Colonic mucosa (tissue), 4 donors: ENCODE results near the gene MMAA. TPM values are rescaled to one million over a fixed set of nuclear protein-coding genes. Genes with fewer than 3 reads are reported as not detected.

Source experiments
- DNase-seq: peaks from one replicate; pipeline ENCODE4 v3.0.0-alpha.2; 2020
- H3K27ac ChIP-seq: fragments of 200-600 bp; one replicate; pipeline ENCODE4 v1.8.0; 2021
- H3K27me3 ChIP-seq: fragments of 200-600 bp; one replicate; pipeline ENCODE4 v1.8.0; 2021
- H3K36me3 ChIP-seq: fragments of 200-600 bp; one replicate; pipeline ENCODE4 v1.8.0; 2021
- H3K4me1 ChIP-seq: fragments of 200-600 bp; one replicate; pipeline ENCODE4 v1.8.0; 2021; ENCODE audit warnings: mild to moderate bottlenecking
- H3K4me3 ChIP-seq: fragments of 200-600 bp; one replicate; pipeline ENCODE4 v1.8.0; 2021
- H3K9ac ChIP-seq, 2 donors: one replicate each; pipeline ENCODE4 v1.7.0; 2013; ENCODE audit warnings: control low read depth in 2 of 2, low read depth in 2 of 2, low read length in 2 of 2
- H3K9me3 ChIP-seq: fragments of 200-600 bp; one replicate; pipeline ENCODE4 v1.8.0; 2021
- CTCF ChIP-seq: fragments of 200-600 bp; IDR thresholded peaks from one replicate; pipeline ENCODE4 v1.8.0; 2022; ENCODE audit warnings: antibody characterized with exemption, mild to moderate bottlenecking
- intact Hi-C: fragments of 100-400 bp; cut with DNase I; formaldehyde crosslinking; loops from one replicate; pipeline ENCODE4 v1.14.1; 2022
- total RNA-seq, 2 donors: library from RNA; stranded (reverse); fragmentation: NEBNext Ultra II Directional in 1 of 2; extraction: Animal tissue kit (Norgen Biotek cat#: 25700) in 1 of 2; gene quantifications; one replicate each; pipeline ENCODE4 v1.2.1, GENCODE V29; 2021
- donor health status: healthy.
- donor health status: DM: no; HTN: no; CAD: no.
- donor health status: DM: no; HTN: no; CAD: no.

The MMAA gene
- total RNA-seq, 2 donors from 2014 or later: 18.1 to 20.3 TPM

DNA sequence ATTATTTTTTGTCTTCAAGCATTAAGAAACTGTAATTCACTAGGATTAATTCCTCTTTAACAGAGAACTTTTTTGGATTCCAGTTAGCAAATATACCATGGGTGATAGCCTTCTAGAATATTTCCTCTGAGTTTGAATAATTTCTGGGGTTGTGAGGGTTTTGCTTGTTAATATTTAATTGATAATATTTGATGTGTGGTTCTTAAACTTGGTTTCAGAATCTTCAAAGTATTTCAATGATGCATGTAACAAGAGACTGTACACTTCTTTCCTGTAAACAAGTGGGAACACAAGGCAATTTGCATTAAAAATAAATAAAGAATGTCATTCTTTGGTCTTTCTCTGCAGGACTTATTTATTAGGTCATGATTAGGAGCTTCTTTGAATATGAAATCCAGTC, 51.2 kb downstream of the MMAA start:
- Histone ChIP-seq H3K27me3 (no peaks in the 10 kb centered on the region), H3K36me3 (no peaks in the 10 kb centered on the region)

GRCh38 chr4:145679520-145679919, 60.3 kb downstream of the MMAA start:
- Histone ChIP-seq H3K27ac (no peak overlapping the region), H3K36me3 (no peaks in the 10 kb centered on the region), H3K4me1 (no peaks in the 10 kb centered on the region), H3K9ac (no peak overlapping the region), H3K27me3 (no peaks in the 10 kb centered on the region), H3K9me3 (no peaks in the 10 kb centered on the region), H3K4me3 (no peak overlapping the region)
- TF ChIP-seq CTCF: no peak
- intact Hi-C loops: no loop called here
- no peak for DNase-seq

More for the DNA sequence above, 51.2 kb downstream of the MMAA start:
- TF ChIP-seq CTCF: no peak
- Histone ChIP-seq H3K27ac (no peak overlapping the region), H3K4me3 (no peak overlapping the region), H3K9ac (no peak overlapping the region), H3K9me3 (no peaks in the 10 kb centered on the region), H3K4me1 (no peaks in the 10 kb centered on the region)
- no peak for DNase-seq
- intact Hi-C loops: no loop called here

DNA sequence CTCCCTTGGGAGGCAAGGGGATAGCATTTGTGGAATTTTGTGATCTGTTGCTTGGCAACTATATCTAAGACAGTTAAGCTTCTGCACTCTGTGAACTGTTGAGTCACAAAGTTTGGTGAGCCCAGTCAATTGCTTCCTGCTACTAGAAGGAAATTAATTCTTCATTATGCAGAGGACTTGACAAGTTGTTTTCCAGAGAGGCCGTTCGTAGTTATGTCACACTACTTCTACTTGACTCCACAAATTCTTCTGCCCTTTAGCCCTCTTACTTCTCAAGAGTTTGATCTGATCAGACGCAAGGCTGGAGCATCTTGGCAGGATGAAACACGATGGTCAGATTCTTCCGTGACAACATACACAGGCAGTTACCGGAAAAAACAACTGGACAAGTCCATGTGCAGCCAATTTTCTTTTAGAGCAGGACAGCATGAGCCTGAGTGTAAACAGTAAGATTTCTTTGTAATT, 60.8 kb downstream of the MMAA start, which contains the start of gene C4orf51:
Gene C4orf51 (plus strand): TSS at position 156 of the 465 bp plus-strand sequence. CDS start 58 bp downstream, at position 214.
- no peak within 1 kb of the TSS for H3K9ac ChIP-seq
- no peaks in the 10 kb centered on the region for H3K36me3 ChIP-seq
- no peak for DNase-seq
- H3K9me3 ChIP-seq: no peaks in the 10 kb centered on the region
- H3K4me1 ChIP-seq: no peaks in the 10 kb centered on the region
- intact Hi-C loops: no loop called here
- no peak for TF ChIP-seq CTCF
- H3K4me3 ChIP-seq: no peak within 1 kb of the TSS
- H3K27me3 ChIP-seq: no peaks in the 10 kb centered on the region
- no peak within 1 kb of the TSS for H3K27ac ChIP-seq

DNA sequence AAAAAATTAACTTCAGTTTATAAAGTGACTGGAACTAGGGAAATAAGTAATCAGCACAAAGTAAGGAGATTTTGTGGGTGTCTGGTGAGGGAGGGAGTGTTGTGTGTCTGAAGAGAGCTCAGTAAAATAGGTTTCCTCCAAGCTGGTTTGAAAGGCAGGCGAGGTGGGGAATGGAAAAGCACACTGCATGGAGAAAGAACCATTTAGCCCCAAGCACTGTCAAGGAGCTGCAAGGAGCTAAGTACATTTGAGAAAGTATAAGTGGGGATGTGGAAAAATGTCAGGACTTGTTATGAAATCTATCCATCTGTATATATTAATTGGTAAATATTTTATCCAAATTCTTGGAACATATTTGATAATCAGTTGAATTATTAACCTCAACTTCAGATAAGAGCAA, 61.7 kb downstream of the MMAA start:
- TF ChIP-seq CTCF: no peak
- Histone ChIP-seq H3K9me3 (no peaks in the 10 kb centered on the region), H3K36me3 (no peaks in the 10 kb centered on the region), H3K9ac (no peak overlapping the region), H3K4me3 (no peak overlapping the region), H3K27me3 (no peaks in the 10 kb centered on the region), H3K27ac (no peak overlapping the region), H3K4me1 (no peaks in the 10 kb centered on the region)
- no peak for DNase-seq
- intact Hi-C loops: no loop called here

DNA sequence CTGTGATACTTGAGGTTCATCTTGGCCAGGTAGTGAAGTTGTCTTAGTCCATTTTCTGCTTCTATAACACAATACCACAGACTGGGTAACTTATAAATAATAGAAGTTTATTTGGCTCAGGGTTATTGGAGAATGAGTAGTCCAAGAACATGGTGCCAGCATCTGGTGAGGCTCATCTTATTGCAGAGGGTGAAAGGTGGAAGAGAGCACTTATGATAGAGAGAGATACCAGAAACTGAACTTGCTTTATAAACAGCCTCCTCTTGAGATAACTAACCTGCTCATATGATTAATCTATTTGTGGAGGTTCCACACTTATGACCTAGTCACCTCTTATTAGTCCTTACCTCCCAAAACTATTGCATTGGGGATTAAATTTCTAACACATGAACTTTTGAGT, 62.3 kb downstream of the MMAA start:
- Histone ChIP-seq H3K9me3 (no peaks in the 10 kb centered on the region), H3K9ac (no peak overlapping the region), H3K4me1 (no peaks in the 10 kb centered on the region), H3K27ac (no peak overlapping the region), H3K36me3 (no peaks in the 10 kb centered on the region), H3K4me3 (no peak overlapping the region), H3K27me3 (no peaks in the 10 kb centered on the region)
- TF ChIP-seq CTCF: no peak
- intact Hi-C loops: no loop called here
- no peak for DNase-seq
